GM12878 (cell line): Measurements from ENCODE around the gene PAX2. TPM values are rescaled to one million over a fixed set of nuclear protein-coding genes. Genes with fewer than 3 reads are reported as not detected.

ENCODE experiments used
- ATAC-seq: fragments of 200-7000 bp; cut with Tn5 transposase; 3 replicates; pipeline ENCODE4 v1.9.1; 2020; ENCODE audit warnings: mild to moderate bottlenecking, moderate library complexity
- BruUV-seq: library from RNA; stranded (reverse); fragments of 400-500 nt; replicated peaks from 2 replicates; lab custom pipeline; 2021; lab: Mats Ljungman, UMichigan
- CTCF ChIA-PET: fragments of 300-600 bp; sonication (Branson Sonifier 250); formaldehyde crosslinking; extraction: SDS; loops from one replicate; lab custom pipeline; 2021; ENCODE audit warnings: inconsistent platforms; lab: Yijun Ruan, JAX
- POLR2A ChIA-PET: fragments of 350-600 bp; formaldehyde crosslinking; extraction: SDS; loops from one replicate; lab custom pipeline; 2021; ENCODE audit warnings: inconsistent platforms; lab: Charles Lee
- RAD21 ChIA-PET: fragments of 300-600 bp; sonication (Branson Sonifier 250); formaldehyde crosslinking; loops from one replicate; lab custom pipeline; 2023; ENCODE audit warnings: antibody characterized with exemption; ENCODE audit not compliant: unreplicated experiment; lab: Charles Lee
- SMC1A ChIA-PET: fragments of 300-600 bp; sonication (Branson Sonifier 250); formaldehyde crosslinking; loops from one replicate; lab custom pipeline; 2023; ENCODE audit not compliant: unreplicated experiment, uncharacterized antibody; lab: Charles Lee
- DNase-seq: peaks from one replicate; pipeline ENCODE4 v3.0.0-alpha.2; 2011; ENCODE audit warnings: low read depth, low spot score
- FAIRE-seq: peaks from 3 replicates; lab custom pipeline; 2011; peaks lifted over from hg19 to GRCh38; lab: Jason Lieb, UNC
- H2AFZ ChIP-seq: 2 replicates; pipeline ENCODE4 v1.6.0; 2011; ENCODE audit warnings: low read depth, low read length, control low read depth; ENCODE audit not compliant: control insufficient read depth
- H3K27ac ChIP-seq: 2 replicates; pipeline ENCODE4 v1.5.1; 2011; ENCODE audit warnings: control low read depth; ENCODE audit not compliant: control insufficient read depth, insufficient read depth
- H3K27me3 ChIP-seq, 2 experiments: replicated peaks in 1 of 2; 2 replicates each; pipeline versions ENCODE4 v1.6.0 to v1.6.1; 2011; ENCODE audit warnings: low read length in 1 of 2; ENCODE audit not compliant: control insufficient read depth in 2 of 2, insufficient read depth in 2 of 2
- H3K36me3 ChIP-seq, 2 experiments: 2 replicates each; pipeline ENCODE4 v1.5.1; 2011; ENCODE audit warnings: low read length in 1 of 2; ENCODE audit not compliant: control insufficient read depth in 2 of 2, insufficient read depth in 2 of 2
- H3K4me1 ChIP-seq: 2 replicates; pipeline ENCODE4 v1.6.1; 2011; ENCODE audit warnings: mild to moderate bottlenecking, low read length, moderate library complexity, mixed read lengths; ENCODE audit not compliant: control insufficient read depth, insufficient read depth
- H3K4me2 ChIP-seq: 2 replicates; pipeline ENCODE4 v1.6.0; 2011; ENCODE audit warnings: control low read depth; ENCODE audit not compliant: control insufficient read depth, insufficient read depth
- H3K4me3 ChIP-seq: fragments of 200-600 bp; sonication (generic); 2 replicates; pipeline ENCODE4 v1.5.1; 2016
- H3K79me2 ChIP-seq: 2 replicates; pipeline ENCODE4 v1.6.0; 2011; ENCODE audit warnings: low read length; ENCODE audit not compliant: control insufficient read depth, insufficient read depth
- H3K9ac ChIP-seq: 2 replicates; pipeline ENCODE4 v1.8.0; 2011; ENCODE audit warnings: low read length, control low read depth, mixed read lengths; ENCODE audit not compliant: control insufficient read depth, insufficient read depth
- H3K9me3 ChIP-seq: replicated peaks from 3 replicates; pipeline ENCODE4 v1.5.1; 2011; ENCODE audit warnings: mild to moderate bottlenecking, low read length; ENCODE audit not compliant: control insufficient read depth, insufficient read depth
- H4K20me1 ChIP-seq: 2 replicates; pipeline ENCODE4 v1.6.0; 2011; ENCODE audit not compliant: control insufficient read depth, insufficient read depth
- BHLHE40 ChIP-seq, 2 experiments: fragments of 450-650 bp in 1 of 2; IDR thresholded peaks; 2 replicates each; pipeline ENCODE4 v1.6.1; 2011 to 2017; ENCODE audit warnings: low read depth in 2 of 2, borderline replicate concordance in 1 of 2, improper control_type of control experiment in 1 of 2, low read length in 1 of 2, mild to moderate bottlenecking in 1 of 2
- LARP7 ChIP-seq: fragments of 450-650 bp; IDR thresholded peaks from 2 replicates; pipeline ENCODE4 v1.6.1; 2017; ENCODE audit warnings: mild to moderate bottlenecking
- NR2C2 ChIP-seq: IDR thresholded peaks from 2 replicates; pipeline ENCODE4 v1.6.1; 2011; ENCODE audit warnings: borderline replicate concordance, low read depth; ENCODE audit not compliant: control insufficient read depth, insufficient read length
- RB1 ChIP-seq: fragments of 450-650 bp; formaldehyde crosslinking; IDR thresholded peaks from 2 replicates; pipeline ENCODE4 v1.6.1; 2017; ENCODE audit warnings: mild to moderate bottlenecking, borderline replicate concordance
- SREBF2 ChIP-seq: IDR thresholded peaks from 2 replicates; pipeline ENCODE4 v1.6.1; 2012; ENCODE audit warnings: mild to moderate bottlenecking, low read length
- ZNF24 ChIP-seq: fragments of 450-650 bp; IDR thresholded peaks from 2 replicates; pipeline ENCODE4 v1.6.1; 2017; ENCODE audit warnings: antibody characterized with exemption, mild to moderate bottlenecking
- WGBS: methylation state at CpG from one replicate; pipeline ENCODE4 v1.1.6; 2016; ENCODE audit warnings: low lambda C conversion rate; ENCODE audit not compliant: insufficient replicate concordance, insufficient coverage; ENCODE audit errors: missing lambda C conversion rate; 5-methylcytosine and 5-hydroxymethylcytosine counted together
- in situ Hi-C: fragments of 300-500 bp; cut with MboI; formaldehyde crosslinking; loops from 9 replicates; pipeline ENCODE4 v1.14.3; 2018; ENCODE audit warnings: mixed read lengths
- intact Hi-C: fragments of 100-400 bp; cut with micrococcal nuclease; formaldehyde crosslinking; loops from one replicate; pipeline ENCODE4 v1.14.2; 2022; ENCODE audit not compliant: unreplicated experiment
- polyA plus RNA-seq, 11 experiments: library from polyadenylated mRNA; depleted of rRNA in 4 of 11; unstranded in 6 of 11; stranded (reverse) in 5 of 11; fragments of >200 nt; fragmentation: Nextera tagmentation in 4 of 11; fragmentation: Illumina TruSeq in 1 of 11; extraction: Ambion mirVana in 4 of 11; extraction: Trizol in 1 of 11; gene quantifications; 1 replicate in 1 of 11; 2 replicates in 10 of 11; pipeline versions ENCODE4 v1.2.1 to v1.2.3, GENCODE V29; 2011 to 2016; ENCODE audit warnings: inconsistent platforms in 2 of 11, missing spikeins in 2 of 11, low read depth in 1 of 11
- total RNA-seq, 4 experiments: library from RNA; depleted of rRNA in 3 of 4; stranded (reverse); fragments of >200 nt in 3 of 4; fragmentation: Illumina TruSeq in 1 of 4; extraction: Trizol in 1 of 4; gene quantifications; 2 replicates each; pipeline versions ENCODE4 v1.2.1 to v1.2.3, GENCODE V29; 2013 to 2021
- TF ChIP-seq, protein P1 (sequence below): IDR thresholded peaks from 2 replicates; pipeline ENCODE4 v1.6.1; 2012; ENCODE audit warnings: low read depth, low read length, improper control_type of control experiment
- TF ChIP-seq, protein P2 (sequence below): fragments of 450-650 bp; IDR thresholded peaks from 2 replicates; pipeline ENCODE4 v1.6.1; 2017; ENCODE audit warnings: low read depth, mild to moderate bottlenecking, moderate library complexity

PAX2 gene
- total and polyA plus RNA-seq, 10 of the 15 experiments (the other 5 are each of a cell fraction or from before 2014, with no cell fraction given), result not detected

GRCh38 chr10:100864036-100864885, 118.9 kb downstream of the PAX2 start (continued):
- TF ChIP-seq NR2C2 (no peak), RB1 (no peak), SREBF2 (no peak), LARP7 (no peak), ZNF24 (no peak)
- TF ChIP-seq, protein P1, sequence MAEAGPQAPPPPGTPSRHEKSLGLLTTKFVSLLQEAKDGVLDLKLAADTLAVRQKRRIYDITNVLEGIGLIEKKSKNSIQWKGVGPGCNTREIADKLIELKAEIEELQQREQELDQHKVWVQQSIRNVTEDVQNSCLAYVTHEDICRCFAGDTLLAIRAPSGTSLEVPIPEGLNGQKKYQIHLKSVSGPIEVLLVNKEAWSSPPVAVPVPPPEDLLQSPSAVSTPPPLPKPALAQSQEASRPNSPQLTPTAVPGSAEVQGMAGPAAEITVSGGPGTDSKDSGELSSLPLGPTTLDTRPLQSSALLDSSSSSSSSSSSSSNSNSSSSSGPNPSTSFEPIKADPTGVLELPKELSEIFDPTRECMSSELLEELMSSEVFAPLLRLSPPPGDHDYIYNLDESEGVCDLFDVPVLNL, result no peak

- no peaks in the 10 kb centered on the region for H3K9me3 ChIP-seq
- peaks cover 4 to 10% of the 10 kb centered on the region in 2 experiments; a peak in 2 of 4 replicates for H3K27me3 ChIP-seq
- ChIA-PET CTCF (no interaction called here), SMC1A (no interaction called here), RAD21 (no interaction called here), POLR2A (no interaction called here)
- ATAC-seq, result no peak
- no peak overlapping the region for H3K27ac ChIP-seq
- no peak for DNase-seq
- no peaks in the 10 kb centered on the region for H3K36me3 ChIP-seq
- in situ Hi-C loops, result no loop called here
- TF ChIP-seq BHLHE40 (IDR thresholded peaks at IDR 0.05; ENCODE audit: borderline replicate concordance in 1 of 2, low read depth in 2 of 2, low read length in 1 of 2), result peak in 1 of 2 experiments; percentile 83; a peak in 2 of 4 replicates
- TF ChIP-seq, protein P2, sequence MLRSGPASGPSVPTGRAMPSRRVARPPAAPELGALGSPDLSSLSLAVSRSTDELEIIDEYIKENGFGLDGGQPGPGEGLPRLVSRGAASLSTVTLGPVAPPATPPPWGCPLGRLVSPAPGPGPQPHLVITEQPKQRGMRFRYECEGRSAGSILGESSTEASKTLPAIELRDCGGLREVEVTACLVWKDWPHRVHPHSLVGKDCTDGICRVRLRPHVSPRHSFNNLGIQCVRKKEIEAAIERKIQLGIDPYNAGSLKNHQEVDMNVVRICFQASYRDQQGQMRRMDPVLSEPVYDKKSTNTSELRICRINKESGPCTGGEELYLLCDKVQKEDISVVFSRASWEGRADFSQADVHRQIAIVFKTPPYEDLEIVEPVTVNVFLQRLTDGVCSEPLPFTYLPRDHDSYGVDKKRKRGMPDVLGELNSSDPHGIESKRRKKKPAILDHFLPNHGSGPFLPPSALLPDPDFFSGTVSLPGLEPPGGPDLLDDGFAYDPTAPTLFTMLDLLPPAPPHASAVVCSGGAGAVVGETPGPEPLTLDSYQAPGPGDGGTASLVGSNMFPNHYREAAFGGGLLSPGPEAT, result no peak
- intact Hi-C loops, result no loop called here
- no peak for FAIRE-seq
- H3K4me3 ChIP-seq, result no peak overlapping the region
- H2AFZ ChIP-seq, result no peak overlapping the region
- WGBS, result 0% methylated on average over 4 of the region's 4 CpGs
- no peaks in the 10 kb centered on the region for H3K79me2 ChIP-seq
- H3K4me1 ChIP-seq, result no peaks in the 10 kb centered on the region
- H3K4me2 ChIP-seq, result no peak overlapping the region
- no peak overlapping the region for H3K9ac ChIP-seq
- BruUV-seq, result no TSS peak
- H4K20me1 ChIP-seq, result no peaks in the 10 kb centered on the region
Measured at GRCh38 chr10:100864978-100865377, 119.6 kb downstream of the PAX2 start.
